ENCODE results near the gene ADAM12.

Gene ADAM12

DNA sequence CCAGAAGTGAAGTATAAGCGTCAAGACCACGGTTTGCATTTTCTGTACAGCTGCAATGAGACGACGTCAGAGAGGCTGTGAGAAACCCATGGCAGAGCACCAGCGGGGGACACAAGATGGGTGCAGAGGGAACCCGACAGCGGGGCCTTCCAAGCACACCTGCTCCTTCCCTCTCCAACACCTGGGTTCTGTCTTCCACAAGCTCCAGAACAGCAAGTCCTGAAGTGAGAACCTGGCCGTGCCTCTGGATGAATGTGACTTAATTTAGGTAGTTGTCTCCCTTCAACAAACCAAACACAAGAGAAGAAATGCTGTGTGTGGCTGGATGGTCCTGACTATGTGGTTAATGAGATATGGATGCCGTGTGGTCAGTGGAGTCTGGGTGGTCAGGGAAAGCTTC, 76.1 kb downstream of the ADAM12 start:
- no peak for DNase-seq (ENCODE audit: low spot score)

GRCh38 chr10:126309228-126309883, 78.9 kb downstream of the ADAM12 start:
- no peak for DNase-seq (ENCODE audit: low spot score)
- no peak for TF ChIP-seq CTCF (IDR thresholded peaks at IDR 0.05; ENCODE audit: extremely low read depth, missing control alignments)

More for the DNA sequence above, 76.1 kb downstream of the ADAM12 start:
- TF ChIP-seq CTCF (IDR thresholded peaks at IDR 0.05; ENCODE audit: extremely low read depth, missing control alignments), result no peak

GRCh38 chr10:126302826-126303665, 85.2 kb downstream of the ADAM12 start:
- no peak for DNase-seq (ENCODE audit: low spot score)
- no peak for TF ChIP-seq CTCF (IDR thresholded peaks at IDR 0.05; ENCODE audit: extremely low read depth, missing control alignments)

GRCh38 chr10:126302476-126302756, 85.9 kb downstream of the ADAM12 start:
- TF ChIP-seq CTCF (IDR thresholded peaks at IDR 0.05; ENCODE audit: extremely low read depth, missing control alignments), result no peak
- DNase-seq (ENCODE audit: low spot score), result no peak

GRCh38 chr10:126301701-126302475, 86.4 kb downstream of the ADAM12 start:
- no peak for TF ChIP-seq CTCF (IDR thresholded peaks at IDR 0.05; ENCODE audit: extremely low read depth, missing control alignments)
- no peak for DNase-seq (ENCODE audit: low spot score)

DNA sequence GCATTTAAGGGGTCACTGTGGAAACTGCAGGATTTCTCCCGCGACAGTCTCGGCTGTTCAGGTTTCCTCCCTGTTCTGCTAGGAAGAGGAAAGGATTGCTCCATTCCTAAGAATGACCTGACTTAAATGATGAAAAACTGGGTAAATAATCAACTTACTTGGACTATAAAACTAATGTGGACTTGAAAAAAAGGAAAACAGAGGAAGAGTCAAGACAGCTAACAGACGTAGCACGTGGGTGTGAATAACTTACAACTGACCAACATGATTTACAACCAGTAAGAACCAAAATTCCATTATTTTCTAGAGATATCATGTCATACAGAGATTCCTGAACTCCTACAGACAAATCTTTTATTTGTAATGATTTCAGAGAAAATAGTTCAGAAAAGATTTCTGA, 93.8 kb downstream of the ADAM12 start:
- no peak for DNase-seq (ENCODE audit: low spot score)

More for the DNA sequence above, 93.8 kb downstream of the ADAM12 start:
- no peak for TF ChIP-seq CTCF (IDR thresholded peaks at IDR 0.05; ENCODE audit: extremely low read depth, missing control alignments)
